ENCODE data around the gene KCTD17.

KCTD17 gene

DNA sequence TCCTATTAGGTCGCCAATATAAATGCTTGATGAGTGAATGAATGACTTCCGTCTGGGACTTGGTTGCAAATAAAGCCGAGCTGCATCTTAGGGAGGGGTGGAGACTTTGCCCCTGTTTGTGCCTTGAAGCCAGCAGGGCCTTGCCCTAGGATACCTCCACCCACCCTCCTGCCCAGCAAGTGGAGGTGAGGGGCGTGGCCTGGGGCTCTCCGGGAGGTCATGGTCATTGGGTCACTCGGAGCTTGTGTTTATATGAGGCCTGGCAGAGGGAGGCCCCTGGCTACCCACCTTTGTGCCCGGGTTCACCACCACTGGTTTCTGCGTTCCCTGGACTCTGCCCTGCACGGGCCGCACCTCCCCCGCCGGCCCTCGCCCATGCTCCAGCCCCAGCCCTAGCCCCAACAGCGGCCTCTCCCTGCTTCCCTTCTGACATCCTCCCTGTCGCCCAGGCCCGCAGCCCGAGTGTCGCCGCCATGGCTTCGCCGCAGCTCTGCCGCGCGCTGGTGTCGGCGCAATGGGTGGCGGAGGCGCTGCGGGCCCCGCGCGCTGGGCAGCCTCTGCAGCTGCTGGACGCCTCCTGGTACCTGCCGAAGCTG lies 27.7 kb upstream of the KCTD17 start:
- Histone ChIP-seq H2AFZ (ENCODE audit: low read depth, low read length) (no peak overlapping the region), H3K36me3 (ENCODE audit: insufficient read depth, low read length) (peaks cover 41% of the 10 kb centered on the region), H3K27me3 (ENCODE audit: insufficient read depth, low read length) (no peaks in the 10 kb centered on the region), H3K4me3 (ENCODE audit: low read length) (no peak overlapping the region), H3K9me3 (ENCODE audit: low read length) (no peaks in the 10 kb centered on the region), H3K4me1 (ENCODE audit: insufficient read depth, low read length) (peaks cover 6% of the 10 kb centered on the region)

DNA sequence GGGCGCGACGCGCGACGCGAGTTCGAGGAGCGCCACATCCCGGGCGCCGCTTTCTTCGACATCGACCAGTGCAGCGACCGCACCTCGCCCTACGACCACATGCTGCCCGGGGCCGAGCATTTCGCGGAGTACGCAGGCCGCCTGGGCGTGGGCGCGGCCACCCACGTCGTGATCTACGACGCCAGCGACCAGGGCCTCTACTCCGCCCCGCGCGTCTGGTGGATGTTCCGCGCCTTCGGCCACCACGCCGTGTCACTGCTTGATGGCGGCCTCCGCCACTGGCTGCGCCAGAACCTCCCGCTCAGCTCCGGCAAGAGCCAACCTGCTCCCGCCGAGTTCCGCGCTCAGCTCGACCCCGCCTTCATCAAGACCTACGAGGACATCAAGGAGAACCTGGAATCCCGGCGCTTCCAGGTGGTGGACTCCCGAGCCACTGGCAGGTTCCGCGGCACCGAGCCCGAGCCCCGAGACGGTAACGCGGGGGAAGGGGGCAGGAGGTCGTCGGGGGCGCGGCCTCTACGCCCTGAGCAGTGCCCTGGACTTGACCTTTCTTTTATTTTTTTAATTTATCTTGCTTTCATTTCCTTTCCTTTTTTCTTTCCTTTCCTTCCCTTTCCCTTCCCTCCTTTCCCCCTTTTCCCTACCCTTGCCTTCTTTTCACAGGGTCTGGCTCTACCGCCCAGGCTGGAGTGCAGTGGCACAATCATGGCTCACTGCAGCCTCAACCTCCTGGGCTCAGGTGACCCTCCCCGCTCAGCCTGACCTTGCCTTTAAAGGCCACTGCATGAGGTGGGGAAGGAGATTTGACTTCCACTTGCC lies 27.0 kb upstream of the KCTD17 start:
- peaks cover 48% of the 10 kb centered on the region for H3K36me3 ChIP-seq (ENCODE audit: insufficient read depth, low read length)
- no peak overlapping the region for H3K4me3 ChIP-seq (ENCODE audit: low read length)
- H2AFZ ChIP-seq (ENCODE audit: low read depth, low read length): no peak overlapping the region
- no peaks in the 10 kb centered on the region for H3K27me3 ChIP-seq (ENCODE audit: insufficient read depth, low read length)
- H3K4me1 ChIP-seq (ENCODE audit: insufficient read depth, low read length): peaks cover 6% of the 10 kb centered on the region
- H3K9me3 ChIP-seq (ENCODE audit: low read length): no peaks in the 10 kb centered on the region

DNA sequence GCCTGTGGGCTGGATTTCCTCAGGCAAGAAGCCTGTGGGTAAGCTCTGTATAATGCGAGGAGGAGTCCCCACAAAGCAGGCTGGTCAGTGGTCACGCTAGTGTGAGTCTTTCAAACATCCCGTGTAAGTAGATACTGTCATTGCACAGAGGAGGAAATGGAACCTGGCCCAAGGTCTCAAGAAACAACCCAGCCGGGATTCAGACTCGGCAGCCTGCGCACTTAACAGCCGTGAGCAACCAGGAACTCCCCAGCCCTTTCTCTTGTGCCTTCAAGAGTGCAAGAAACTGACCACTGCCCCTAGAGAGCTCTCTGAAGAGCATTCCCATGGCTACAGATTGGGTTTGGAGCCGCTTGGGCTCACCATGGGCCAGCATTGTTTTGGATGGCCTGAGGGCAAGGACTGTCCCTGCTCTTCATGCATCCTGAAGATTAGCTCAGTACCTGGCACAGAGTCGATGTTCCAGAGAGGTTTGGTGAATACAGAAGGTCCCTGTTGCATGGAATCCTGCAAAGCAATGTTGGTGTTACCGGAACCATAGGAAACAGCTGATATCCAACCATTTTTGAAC lies 26.0 kb upstream of the KCTD17 start:
- H3K4me3 ChIP-seq (ENCODE audit: low read length): no peak overlapping the region
- H3K27me3 ChIP-seq (ENCODE audit: insufficient read depth, low read length): no peaks in the 10 kb centered on the region
- H3K4me1 ChIP-seq (ENCODE audit: insufficient read depth, low read length): no peaks in the 10 kb centered on the region
- H2AFZ ChIP-seq (ENCODE audit: low read depth, low read length): no peak overlapping the region
- peaks cover 54% of the 10 kb centered on the region for H3K36me3 ChIP-seq (ENCODE audit: insufficient read depth, low read length)
- no peaks in the 10 kb centered on the region for H3K9me3 ChIP-seq (ENCODE audit: low read length)

DNA sequence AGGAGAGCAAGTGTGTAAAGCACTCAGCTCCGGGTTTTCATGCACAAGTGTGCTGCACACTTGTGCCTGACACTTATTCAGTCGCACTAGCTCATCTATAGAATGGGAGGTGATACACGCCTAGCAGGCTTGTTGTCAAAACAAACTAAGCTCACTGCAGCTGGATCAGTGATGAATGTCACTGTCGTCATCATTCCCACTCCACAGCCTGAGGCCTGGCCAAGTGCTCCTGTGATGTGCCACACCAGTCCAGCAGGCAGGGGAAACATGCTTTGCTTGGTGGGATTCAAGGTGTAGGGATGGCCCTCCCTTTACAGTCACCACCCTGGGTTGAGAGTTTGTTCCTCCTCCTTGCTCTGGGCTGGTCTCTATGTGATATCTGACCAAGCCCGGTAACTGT lies 25.2 kb upstream of the KCTD17 start:
- H3K27me3 ChIP-seq (ENCODE audit: insufficient read depth, low read length): no peaks in the 10 kb centered on the region
- no peaks in the 10 kb centered on the region for H3K9me3 ChIP-seq (ENCODE audit: low read length)
- no peak overlapping the region for H3K4me3 ChIP-seq (ENCODE audit: low read length)
- no peaks in the 10 kb centered on the region for H3K4me1 ChIP-seq (ENCODE audit: insufficient read depth, low read length)
- no peak overlapping the region for H2AFZ ChIP-seq (ENCODE audit: low read depth, low read length)
- peaks cover 54% of the 10 kb centered on the region for H3K36me3 ChIP-seq (ENCODE audit: insufficient read depth, low read length)

DNA sequence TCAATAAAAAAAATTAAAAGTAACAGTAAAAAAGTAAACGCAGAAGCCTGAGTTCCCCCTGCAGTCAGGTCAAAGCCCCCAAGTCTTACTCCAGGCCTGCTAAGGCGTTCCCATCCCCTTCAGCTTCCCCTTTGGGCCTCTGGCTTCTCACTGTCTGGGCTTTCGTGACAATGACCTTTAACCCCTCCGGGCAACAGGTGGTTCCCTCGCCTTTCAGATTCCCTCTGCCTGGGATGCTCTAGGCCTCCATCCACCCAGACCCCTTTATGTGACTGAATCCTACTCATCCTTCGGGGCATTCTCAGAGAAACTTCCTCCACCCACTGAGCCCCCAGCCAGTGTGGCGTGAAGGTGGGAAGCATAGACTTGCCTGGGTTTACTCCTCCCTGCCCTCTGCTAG lies 24.0 kb upstream of the KCTD17 start:
- H3K36me3 ChIP-seq (ENCODE audit: insufficient read depth, low read length): peaks cover 54% of the 10 kb centered on the region
- no peaks in the 10 kb centered on the region for H3K4me1 ChIP-seq (ENCODE audit: insufficient read depth, low read length)
- no peak overlapping the region for H3K4me3 ChIP-seq (ENCODE audit: low read length)
- H3K27me3 ChIP-seq (ENCODE audit: insufficient read depth, low read length): no peaks in the 10 kb centered on the region
- no peaks in the 10 kb centered on the region for H3K9me3 ChIP-seq (ENCODE audit: low read length)
- no peak overlapping the region for H2AFZ ChIP-seq (ENCODE audit: low read depth, low read length)

DNA sequence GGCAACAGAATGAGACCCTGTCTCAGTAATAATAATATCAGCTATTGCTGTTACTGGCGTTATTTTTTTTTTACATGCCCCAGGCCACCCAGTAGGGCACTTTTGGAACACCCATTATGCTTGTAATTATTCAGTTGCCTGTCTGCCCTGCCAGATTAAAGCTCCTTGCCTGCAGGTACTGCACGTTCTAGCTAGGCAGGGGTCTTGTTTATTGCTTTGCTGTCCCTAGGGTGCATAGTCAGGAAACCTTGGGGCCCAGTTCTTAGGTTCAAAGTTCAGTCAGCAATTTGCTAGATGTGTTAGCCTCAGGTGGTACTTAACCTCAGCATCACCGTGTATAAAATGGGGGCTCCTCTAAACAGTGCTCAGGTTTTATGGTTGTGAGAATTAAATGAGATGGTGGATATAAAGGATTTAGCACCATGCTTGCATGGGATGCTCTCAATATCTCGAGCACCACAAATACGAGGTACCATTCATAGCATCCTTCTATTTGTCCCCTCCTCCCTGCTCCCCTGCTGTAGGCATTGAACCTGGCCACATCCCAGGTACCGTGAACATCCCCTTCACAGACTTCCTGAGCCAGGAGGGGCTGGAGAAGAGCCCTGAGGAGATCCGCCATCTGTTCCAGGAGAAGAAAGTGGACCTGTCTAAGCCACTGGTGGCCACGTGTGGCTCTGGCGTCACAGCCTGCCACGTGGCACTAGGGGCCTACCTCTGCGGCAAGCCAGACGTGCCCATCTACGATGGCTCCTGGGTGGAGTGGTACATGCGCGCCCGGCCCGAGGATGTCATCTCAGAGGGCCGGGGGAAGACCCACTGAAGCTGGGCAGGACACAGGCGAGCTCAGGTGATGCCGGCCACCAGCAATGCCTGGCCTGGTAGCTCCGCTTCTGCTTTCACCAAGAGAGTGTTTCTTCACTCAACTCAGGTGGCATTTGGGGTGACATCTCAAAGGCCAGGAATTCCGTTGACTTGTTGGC lies 22.6 kb upstream of the KCTD17 start:
- H3K36me3 ChIP-seq (ENCODE audit: insufficient read depth, low read length): peaks cover 51% of the 10 kb centered on the region

DNA sequence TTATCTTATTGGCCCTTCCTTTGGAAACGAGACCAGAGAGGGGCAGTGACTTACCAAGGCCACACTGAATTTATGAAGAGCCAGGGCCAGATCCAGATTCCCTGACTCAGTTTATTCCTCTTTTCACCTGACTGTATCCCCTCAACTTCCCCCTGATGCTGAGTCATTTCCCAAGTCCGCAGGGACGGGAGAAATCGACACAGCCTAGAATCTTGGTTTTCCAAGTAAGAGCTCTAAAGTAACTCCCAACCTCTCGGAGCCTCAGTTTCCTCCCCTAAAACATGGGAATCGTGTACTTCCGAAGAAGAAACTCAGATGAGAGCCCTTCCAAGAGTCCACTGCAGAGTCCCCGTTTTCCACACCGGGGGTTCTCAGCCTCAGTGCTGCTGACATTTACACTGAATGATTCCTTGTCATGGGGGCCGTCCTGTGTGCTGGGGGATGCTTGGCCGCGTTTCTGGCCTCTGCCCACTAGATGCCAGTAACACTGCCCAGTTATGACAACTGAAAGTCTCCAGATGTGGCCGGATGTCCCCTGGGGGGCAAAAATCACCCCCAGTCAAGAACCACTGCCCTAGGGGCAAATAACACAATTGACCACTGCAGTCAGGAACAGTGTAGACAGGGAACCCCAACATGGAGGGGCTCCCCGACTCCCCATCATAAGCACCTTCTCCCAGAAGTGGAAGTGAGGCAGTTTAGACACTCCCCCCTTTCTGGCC lies 20.8 kb upstream of the KCTD17 start:
- Histone ChIP-seq H3K4me1 (ENCODE audit: insufficient read depth, low read length) (no peaks in the 10 kb centered on the region), H3K27me3 (ENCODE audit: insufficient read depth, low read length) (no peaks in the 10 kb centered on the region), H3K36me3 (ENCODE audit: insufficient read depth, low read length) (peaks cover 36% of the 10 kb centered on the region), H2AFZ (ENCODE audit: low read depth, low read length) (no peak overlapping the region), H3K4me3 (ENCODE audit: low read length) (no peak overlapping the region), H3K9me3 (ENCODE audit: low read length) (no peaks in the 10 kb centered on the region)

More for the DNA sequence above, 22.6 kb upstream of the KCTD17 start:
- no peak overlapping the region for H3K4me3 ChIP-seq (ENCODE audit: low read length)
- H3K9me3 ChIP-seq (ENCODE audit: low read length): no peaks in the 10 kb centered on the region
- no peaks in the 10 kb centered on the region for H3K27me3 ChIP-seq (ENCODE audit: insufficient read depth, low read length)
- no peak overlapping the region for H2AFZ ChIP-seq (ENCODE audit: low read depth, low read length)
- H3K4me1 ChIP-seq (ENCODE audit: insufficient read depth, low read length): no peaks in the 10 kb centered on the region

DNA sequence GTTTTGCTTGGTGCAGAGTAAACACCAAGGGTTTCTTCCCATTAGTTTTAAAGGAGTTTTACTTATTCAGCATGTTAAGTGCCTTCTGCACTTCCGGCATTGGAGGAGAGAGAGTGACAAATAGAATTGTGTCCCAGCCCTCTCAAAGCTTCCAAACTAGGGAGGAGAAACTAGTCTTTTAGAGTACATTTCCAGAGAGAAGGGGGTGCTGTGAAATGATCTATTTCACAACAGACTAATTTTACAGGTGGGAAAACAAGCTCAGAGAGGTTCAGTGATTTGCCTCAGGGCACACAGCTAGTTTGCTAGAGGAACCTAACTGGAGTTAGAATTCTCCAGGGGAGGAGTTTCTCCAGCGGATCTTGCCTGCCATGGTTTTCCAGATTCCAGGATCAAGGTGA lies 19.4 kb upstream of the KCTD17 start:
- no peak overlapping the region for H3K4me3 ChIP-seq (ENCODE audit: low read length)
- no peaks in the 10 kb centered on the region for H3K4me1 ChIP-seq (ENCODE audit: insufficient read depth, low read length)
- no peaks in the 10 kb centered on the region for H3K9me3 ChIP-seq (ENCODE audit: low read length)
- H3K27me3 ChIP-seq (ENCODE audit: insufficient read depth, low read length): no peaks in the 10 kb centered on the region
- H2AFZ ChIP-seq (ENCODE audit: low read depth, low read length): no peak overlapping the region
- peaks cover 25% of the 10 kb centered on the region for H3K36me3 ChIP-seq (ENCODE audit: insufficient read depth, low read length)

DNA sequence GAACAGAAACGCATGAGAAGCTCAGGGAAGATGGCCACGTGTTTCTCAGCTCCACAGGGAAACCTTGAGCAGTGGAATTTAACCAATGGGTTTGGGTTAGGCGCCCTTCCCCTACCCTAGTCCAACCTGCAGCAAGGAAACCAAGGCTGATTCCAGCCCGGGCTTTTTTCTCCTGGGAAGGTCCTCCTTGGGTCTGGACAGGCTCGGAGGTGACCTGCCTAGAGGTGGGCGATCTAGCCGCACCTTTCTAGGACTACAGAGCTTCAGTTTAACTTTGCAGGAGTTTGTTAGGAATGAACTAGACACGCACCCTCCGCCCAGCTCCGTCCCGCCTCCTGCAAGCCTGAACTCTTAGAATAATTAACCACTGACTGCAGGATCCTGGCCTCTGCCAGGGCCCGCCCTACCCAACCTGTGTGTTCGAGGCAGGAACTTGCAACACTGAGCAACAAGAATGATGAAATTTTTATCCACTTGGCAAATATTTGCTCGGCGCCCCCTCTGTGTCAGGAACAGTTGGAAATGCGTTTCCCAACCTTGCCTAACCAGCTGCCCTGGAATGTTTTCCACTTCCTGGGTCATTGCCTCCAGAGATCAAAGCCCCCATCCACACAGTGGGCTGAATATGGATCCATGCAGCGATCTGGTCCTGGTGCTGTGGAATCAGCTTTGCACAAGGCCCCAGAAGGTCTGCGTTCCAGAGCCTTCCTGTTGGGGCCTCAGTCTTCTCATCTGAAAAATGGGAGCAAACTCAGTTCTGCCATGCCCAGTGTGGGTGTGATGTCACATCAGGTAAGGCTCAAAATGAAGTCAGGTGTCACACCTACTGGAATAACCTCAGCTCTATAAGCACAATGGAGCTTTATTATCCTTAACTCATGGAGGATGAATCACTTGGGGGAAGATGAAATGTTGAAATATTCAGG lies 18.7 kb upstream of the KCTD17 start:
- Histone ChIP-seq H3K27me3 (ENCODE audit: insufficient read depth, low read length) (no peaks in the 10 kb centered on the region), H3K4me3 (ENCODE audit: low read length) (no peak overlapping the region), H2AFZ (ENCODE audit: low read depth, low read length) (no peak overlapping the region), H3K4me1 (ENCODE audit: insufficient read depth, low read length) (no peaks in the 10 kb centered on the region), H3K9me3 (ENCODE audit: low read length) (no peaks in the 10 kb centered on the region), H3K36me3 (ENCODE audit: insufficient read depth, low read length) (peaks cover 18% of the 10 kb centered on the region)

DNA sequence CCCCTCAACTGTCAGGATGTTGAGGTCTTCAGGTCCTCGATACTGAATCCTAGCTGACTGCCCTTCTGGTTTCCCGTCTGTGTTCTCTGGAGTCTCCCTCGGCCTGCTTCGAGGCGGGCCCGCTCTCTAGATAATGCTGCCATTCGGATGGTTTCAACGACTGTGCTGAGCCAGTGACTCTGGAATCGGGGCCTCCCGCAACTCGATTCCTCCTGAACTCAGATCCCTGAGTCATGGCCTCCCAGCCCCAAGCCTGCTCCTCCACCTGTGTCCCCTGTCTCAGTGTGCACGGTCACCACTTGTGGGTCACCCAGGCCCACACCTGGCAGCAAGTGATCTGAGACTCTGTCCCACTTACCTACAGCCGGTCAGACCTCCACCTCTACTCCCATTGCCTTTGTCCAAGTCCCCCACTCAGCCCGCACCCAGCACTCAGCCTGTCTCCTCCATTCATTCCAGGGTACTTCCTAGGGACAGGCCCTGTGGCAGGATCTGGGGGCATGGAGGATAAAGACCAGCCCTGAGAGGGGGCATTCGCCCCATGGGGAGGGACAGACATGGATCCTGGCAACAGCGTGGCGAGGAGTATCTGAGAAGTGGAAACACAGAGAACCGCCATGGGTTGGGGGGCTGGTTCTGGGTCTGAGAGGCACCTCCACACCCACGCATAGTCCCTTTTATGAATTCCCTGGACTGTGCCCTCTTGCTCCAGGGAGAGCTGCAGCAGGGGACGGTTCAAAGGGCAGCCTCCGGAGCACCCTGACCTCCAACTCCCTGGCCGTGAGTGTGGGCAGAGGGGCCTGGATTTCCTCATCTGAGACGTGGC lies 17.7 kb upstream of the KCTD17 start:
- H3K9me3 ChIP-seq (ENCODE audit: low read length): no peaks in the 10 kb centered on the region
- H3K27me3 ChIP-seq (ENCODE audit: insufficient read depth, low read length): no peaks in the 10 kb centered on the region
- H2AFZ ChIP-seq (ENCODE audit: low read depth, low read length): no peak overlapping the region
- H3K36me3 ChIP-seq (ENCODE audit: insufficient read depth, low read length): peaks cover 14% of the 10 kb centered on the region
- no peaks in the 10 kb centered on the region for H3K4me1 ChIP-seq (ENCODE audit: insufficient read depth, low read length)
- H3K4me3 ChIP-seq (ENCODE audit: low read length): no peak overlapping the region
